ENCODE results near the gene DLG2. TPM values are rescaled to one million over a fixed set of nuclear protein-coding genes. Genes with fewer than 3 reads are reported as not detected.

The DLG2 gene
- total RNA-seq, 1 donor from 2014 or later: 6.1 TPM

DNA sequence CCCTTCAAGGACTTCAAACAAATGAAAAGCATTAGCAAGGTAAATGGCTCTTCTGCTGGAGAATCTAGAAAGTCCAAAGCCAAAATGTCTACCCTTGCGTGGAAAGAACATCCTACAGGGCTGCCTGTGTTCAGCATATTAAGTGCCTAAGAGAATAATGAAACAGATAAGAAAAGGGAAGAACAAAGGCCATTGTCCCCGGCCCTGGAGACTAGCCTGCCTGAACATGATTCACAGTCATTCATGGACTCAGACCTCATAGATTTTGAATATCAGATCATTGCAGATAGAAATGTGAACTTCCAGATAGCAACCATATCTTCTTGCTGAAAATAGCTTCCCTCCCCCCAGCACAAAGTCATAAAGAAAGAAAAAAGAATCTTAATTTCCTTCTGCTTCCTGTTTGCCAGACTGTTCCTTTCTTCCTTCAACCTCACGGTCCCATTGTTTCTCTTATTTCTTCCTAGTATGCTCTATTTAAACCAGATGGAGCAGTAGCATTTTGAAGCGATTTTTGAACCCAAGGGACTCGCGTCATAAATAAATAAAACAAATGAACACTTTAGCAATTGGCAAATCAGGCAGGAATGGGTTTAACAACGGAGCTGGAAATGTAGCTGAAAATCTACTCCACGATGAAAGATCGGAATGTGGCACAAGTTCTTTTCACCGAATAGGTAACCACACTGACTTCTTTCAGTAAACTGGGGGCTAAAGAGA, 1932.8 kb downstream of the DLG2 start:
- intact Hi-C loops (cut with DNase I): no loop called here
- ATAC-seq (ENCODE audit: poor library complexity): no peak
- DNase-seq: no peak

DNA sequence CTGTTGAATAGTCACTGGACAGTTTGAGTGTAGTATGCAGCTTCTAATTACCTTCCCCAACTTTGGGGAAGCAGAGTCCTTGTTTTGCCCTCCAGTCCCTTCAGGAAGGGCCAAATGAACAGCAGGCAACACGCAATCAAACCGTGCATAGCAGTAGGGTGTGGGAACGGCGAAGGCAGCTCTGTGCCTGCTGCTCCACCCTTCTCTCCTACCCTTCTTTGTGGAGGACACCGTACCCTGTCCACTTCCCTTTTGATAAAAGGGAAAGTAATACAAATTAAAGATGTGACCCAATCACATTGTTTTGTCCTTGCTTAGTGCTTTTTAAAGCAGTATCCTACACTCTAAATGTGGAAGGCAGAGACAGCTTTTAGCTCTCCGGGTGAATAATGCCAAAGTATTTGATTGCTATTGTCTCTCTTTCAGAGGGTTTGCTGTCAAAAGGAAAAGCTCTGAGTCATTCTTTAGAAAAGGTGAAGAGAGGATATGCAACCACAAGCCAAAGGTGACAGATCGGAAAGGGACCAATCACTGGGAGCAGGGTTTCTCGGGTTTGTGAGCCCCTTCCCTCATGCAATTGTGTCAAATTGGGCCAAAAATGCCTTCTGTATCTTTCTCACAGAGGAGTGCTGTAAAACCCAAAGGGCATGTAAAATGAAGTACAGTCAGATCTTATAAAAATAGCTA, 1933.7 kb downstream of the DLG2 start:
- ATAC-seq (ENCODE audit: poor library complexity) (no peak), DNase-seq (no peak)

DNA sequence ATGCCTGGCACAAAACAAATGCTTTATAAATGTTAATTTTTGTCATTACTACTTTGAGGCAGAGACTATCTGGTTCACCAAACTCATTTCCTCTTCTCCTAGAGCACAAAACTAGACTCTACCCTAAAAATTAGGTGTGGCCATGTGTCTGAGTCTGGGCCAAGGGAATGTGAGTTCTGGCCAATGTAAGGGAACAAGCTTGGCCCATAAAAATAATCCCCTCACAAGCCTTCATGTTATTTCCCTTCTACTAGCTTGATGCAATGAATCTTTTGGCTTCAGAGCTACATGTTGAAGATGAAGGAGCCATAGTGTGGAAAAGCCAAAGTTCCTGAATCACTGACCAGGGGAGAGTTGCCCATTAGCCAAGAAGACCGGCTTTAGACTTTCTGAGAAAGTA, 1934.5 kb downstream of the DLG2 start:
- ATAC-seq (ENCODE audit: poor library complexity): peak; percentile 18
- intact Hi-C loops (cut with DNase I): no loop called here
- DNase-seq: no peak

More for the DNA sequence above, 1933.7 kb downstream of the DLG2 start:
- intact Hi-C loops (cut with DNase I): no loop called here

DNA sequence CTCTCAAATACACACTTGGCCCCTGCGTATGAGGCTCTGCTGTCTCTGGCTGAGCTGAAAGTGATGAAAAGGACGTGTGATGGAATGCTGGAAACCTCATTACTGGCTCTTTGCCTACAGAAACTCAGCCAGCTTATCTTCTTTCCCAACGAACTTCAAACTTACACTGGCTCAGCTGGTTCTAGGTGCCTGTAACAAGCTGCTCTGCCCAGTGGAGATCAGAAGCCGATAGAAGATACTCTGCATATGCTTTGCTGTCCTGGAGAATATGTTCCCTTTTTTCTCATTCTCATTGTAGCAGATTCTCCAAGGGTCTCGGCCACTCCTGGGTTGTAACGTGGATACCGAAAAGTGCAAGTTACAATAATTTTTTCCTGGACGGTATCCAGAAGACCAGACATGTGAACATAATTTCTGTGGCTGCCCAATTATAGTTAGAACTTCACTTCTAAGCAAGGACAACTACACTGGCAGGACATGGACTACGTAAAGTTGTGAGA, 1935.6 kb downstream of the DLG2 start:
- ATAC-seq (ENCODE audit: poor library complexity) (peak; percentile 97), DNase-seq (peak; percentile 39)
- intact Hi-C loops (cut with DNase I): no loop called here

DNA sequence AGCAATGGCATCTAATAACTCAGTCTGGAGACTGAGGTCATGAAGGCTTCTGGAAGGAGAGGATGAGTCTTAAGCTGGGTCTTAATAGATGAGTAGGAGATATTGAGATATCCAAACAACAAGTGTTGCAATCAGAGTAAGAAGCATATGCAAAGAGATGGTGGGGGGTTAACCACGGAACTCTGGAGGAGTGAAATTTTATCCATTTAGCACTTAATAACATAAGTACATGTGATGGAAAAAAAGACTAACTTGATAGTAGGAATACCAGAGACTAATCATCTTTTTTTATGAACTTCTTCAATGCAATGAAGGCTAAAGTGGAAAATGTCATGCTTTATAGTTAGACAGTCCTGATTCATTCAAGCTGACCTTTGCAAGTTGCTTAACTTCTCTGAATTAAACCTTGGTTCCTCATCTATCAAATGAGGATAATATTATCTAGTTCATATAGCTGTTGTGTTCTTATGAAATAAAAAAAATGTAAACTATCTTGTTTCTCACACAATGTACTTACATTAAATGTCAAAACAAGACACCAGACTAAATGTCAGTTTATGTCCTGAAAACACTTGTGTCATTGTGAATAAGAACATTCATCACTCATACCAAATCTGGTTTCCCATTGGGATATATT, 1937.9 kb downstream of the DLG2 start:
- ATAC-seq (ENCODE audit: poor library complexity) (no peak), DNase-seq (no peak)
- intact Hi-C loops (cut with DNase I): no loop called here

DNA sequence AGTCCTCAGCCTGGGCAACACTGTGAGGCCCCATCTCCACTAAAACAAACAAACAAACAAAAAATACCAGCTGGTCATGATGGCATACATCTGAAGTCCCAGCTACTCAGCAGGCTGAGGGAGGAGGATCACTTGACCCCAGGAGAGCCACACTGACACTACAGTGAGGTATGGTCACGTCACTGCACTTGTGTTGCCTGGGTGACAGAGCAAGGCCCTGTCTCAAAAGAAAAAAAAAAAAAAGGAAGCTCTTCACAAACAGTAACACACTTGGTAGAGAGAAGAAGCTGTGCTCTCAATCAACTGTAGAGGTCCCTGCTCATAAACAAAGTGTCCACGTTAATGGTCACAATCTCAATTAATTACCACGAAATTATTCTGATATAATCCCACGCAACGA, 1939.4 kb downstream of the DLG2 start:
- intact Hi-C loops (cut with DNase I): no loop called here
- DNase-seq (no peak), ATAC-seq (ENCODE audit: poor library complexity) (no peak)

DNA sequence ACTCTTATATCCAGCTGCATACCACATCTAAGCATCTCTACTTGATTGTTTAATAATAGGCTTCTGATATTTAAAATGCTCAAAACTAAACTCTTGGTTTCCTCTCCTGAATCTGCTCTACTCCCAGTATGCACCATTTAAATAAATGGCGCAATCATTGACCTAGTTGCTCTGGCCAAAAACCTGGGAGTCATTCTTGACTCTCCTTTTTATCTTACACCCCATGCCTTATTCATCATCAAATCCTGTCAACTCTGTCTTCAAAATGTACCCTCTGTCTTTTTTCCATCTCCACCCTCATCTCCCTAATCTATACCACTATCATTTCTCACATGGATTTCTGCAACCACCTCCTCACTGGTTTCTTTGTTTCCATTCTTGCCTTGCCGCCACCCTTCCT, 1941.4 kb downstream of the DLG2 start:
- intact Hi-C loops (cut with DNase I): no loop called here
- ATAC-seq (ENCODE audit: poor library complexity): no peak
- no peak for DNase-seq

DNA sequence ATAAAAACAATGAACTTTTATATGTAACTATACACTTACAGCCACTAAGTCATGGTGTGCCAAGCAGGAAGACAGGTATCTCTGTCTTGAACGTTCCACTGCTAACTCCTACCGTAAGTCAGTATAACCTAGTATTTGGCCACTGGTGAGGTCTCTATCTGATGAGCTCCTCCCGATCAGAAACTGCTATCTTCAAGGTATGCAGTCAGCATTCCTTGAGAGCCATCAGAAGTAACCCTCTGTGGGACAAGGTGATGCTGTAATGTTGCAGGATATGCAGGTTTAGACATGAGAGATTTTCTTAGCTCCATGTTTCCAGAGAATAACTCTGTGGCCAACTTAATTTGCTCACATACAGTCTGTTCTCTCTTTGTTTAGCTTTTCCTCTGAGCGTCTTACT, 1943.1 kb downstream of the DLG2 start:
- no peak for DNase-seq
- intact Hi-C loops (cut with DNase I): no loop called here
- no peak for ATAC-seq (ENCODE audit: poor library complexity)

DNA sequence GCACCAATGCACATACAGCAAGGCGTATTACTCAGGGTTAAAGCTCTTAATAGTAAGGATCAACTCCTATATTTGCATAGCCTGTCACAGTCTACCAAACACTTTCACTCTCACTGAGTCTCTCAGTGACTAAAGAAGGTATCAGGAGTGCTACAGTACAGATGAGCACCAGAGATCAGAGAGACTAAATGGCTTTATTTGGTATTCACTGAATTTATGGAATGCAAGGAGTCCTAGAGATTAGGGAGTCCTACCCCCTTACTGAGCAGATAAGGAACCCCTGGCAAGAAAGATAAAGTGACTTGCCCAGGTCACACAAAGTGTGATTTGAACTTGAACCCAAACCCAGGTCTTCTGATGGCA, 1944.6 kb downstream of the DLG2 start:
- ATAC-seq (ENCODE audit: poor library complexity) (no peak), DNase-seq (no peak)
- intact Hi-C loops (cut with DNase I): no loop called here

DNA sequence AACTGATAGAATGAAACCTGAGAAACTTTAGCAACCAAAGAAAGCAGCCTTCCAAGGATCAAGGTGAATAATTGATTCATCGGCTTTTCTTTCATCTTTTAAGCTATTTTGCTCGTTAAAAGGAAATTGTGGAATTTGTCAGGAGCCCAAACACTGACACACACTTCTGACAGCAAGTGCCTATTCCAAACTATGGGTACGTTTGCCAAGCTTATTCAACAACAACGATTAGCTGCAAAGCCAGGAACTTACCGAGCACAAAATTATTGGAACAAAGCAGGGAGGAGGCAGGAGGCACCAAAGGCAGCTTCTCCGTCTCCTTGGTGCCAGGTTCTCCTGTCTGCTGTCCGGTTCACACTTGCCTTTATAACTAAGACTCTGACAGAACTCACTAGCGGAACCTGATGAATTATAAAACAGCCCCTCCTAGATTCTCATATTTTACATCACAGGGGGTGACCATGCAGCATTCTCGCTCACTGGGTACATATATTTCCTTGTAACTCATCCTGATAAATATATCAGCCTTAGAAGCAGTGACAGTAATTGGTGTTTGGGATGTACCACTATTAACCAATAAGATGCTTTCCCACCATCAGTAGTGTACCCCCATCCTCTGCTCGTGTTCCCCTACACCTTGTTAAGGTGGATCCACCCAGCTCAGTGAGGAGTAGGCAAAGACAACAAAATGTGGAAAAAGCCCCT, 1945.1 kb downstream of the DLG2 start:
- intact Hi-C loops (cut with DNase I): no loop called here
- no peak for DNase-seq
- ATAC-seq (ENCODE audit: poor library complexity): no peak

DNA sequence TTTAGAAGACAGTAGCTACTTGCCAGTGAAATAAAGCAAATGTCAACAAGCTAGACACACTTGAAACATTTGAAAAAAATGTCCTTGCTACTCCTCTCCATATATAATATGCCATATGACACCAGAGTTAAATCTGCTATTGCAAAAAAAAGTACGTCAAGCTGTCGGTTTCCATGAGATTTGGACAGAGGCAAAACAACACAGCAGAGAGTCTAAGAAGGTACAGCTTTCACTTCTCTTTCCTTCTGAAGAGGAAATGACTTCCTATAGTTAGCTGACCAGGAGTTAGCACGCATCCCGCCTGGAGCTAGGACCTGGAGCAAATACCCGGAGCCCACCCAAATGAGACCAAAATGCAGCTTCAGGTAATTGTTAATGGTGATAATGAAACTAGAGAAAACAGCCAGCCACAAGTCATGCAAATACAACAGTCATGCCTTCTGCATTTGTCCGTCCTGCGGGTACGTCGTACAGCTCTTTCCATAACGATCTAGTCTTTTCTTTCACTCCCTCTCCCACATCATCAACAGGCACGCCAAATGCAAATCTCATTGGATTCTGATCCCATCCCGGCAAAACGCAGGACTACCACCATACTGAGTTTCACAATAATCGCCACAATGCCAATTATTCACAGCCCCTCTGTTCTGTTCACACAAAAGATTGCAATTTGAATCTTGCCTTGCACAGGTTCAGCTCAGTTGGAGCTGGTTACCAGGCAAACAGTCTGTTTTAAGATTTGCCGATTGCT, 1945.9 kb downstream of the DLG2 start:
- ATAC-seq (ENCODE audit: poor library complexity): no peak
- intact Hi-C loops (cut with DNase I): no loop called here
- DNase-seq: no peak

DNA sequence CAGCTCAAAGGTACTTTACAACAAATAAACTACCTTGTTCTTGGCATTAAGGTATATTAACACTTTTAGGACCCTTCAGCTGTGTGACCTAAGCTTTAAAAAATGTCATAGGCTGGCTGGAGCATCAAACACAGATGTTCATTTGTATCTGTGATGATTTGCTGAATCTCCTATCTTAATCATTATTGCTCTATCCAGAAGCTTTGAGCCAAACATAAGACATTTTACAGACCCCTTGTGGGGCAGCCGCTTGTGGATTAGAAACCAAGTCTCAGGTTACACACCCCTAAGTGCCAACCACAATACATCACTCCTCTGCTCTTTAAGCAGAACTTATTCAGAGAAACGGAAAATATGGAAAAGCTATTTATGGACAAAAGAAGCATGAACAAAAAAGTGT, 1946.8 kb downstream of the DLG2 start:
- intact Hi-C loops (cut with DNase I): no loop called here
- no peak for ATAC-seq (ENCODE audit: poor library complexity)
- no peak for DNase-seq

DNA sequence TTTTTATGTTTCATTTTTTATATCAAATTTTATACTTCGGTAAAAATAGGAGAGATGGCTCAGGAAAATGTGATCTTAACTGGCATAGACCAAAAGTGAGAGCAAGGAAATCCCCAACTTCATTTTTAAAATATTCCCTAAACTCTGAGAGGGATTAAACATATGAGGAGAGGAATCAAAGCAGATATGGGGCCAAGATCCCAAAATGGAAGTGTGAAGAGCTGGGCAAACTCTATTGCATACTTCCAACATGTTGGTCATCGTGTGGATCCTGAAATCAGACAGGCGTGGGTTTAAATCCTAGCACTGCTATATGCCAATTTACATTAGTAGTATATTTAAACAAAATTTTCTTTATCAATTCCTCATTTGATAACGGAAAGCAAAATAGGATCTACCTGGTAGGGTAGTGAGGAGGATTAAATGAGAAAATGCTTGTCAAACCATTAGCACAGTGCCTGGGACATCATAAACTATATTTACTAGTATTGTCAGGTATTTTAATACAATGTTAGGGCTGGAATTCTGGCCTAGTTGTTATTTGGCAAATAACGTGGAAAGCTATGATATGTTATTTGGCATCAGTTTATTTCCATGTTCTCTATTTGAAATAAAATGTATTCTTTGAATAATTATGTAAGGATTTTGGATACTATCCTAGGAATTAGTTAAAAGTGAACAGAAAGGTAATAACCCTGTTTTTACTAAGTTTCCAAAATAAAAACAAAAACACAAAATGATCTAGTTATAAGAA, 1948.1 kb downstream of the DLG2 start:
- no peak for DNase-seq
- intact Hi-C loops (cut with DNase I): no loop called here
- ATAC-seq (ENCODE audit: poor library complexity): no peak

DNA sequence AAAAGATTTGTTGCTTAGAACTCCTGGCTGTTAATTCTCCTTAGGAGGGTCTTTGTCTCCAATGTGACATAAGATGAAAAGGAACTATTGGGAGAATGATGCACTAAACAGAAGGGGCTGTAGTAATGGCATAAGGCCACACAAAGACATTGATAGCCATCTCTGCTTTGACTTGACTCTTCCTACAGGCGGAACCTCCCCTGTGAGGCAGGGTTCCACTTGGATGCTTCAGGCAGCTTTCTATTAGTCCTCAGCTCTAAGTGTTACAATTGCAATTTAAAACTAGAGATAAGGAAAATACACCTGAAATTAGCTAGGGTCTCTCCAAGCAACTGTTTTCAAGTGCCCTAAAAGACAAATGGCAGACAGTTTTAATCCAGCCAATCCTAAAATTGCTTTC, 1949.4 kb downstream of the DLG2 start:
- no peak for ATAC-seq (ENCODE audit: poor library complexity)
- no peak for DNase-seq
- intact Hi-C loops (cut with DNase I): no loop called here

DNA sequence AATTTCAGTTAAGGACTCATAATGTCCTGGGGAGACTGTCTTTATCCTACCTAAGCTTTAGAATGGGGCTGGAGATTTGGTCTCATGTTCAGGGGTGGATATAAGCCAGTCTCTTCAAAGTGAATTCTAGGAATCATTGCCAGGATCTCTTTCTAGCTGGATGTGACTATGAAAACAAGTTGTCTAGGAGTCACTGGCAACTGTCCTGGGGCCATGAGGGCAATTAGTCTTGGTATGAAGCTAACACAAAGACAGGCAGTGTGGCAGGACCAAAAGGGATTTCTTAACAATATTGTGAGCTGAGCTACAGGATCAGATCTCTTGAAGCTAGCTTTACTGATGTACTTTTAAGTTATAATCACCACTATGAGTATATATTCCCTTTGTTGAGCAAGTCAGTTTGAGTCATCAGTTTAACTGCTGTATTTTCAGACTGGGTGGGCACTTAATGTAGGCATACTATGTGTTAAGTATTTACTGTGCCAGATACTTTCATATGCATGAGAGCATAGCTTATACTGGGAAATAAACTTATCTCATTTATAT, 1951.0 kb downstream of the DLG2 start:
- intact Hi-C loops (cut with DNase I): no loop called here
- ATAC-seq (ENCODE audit: poor library complexity): no peak
- DNase-seq: no peak

DNA sequence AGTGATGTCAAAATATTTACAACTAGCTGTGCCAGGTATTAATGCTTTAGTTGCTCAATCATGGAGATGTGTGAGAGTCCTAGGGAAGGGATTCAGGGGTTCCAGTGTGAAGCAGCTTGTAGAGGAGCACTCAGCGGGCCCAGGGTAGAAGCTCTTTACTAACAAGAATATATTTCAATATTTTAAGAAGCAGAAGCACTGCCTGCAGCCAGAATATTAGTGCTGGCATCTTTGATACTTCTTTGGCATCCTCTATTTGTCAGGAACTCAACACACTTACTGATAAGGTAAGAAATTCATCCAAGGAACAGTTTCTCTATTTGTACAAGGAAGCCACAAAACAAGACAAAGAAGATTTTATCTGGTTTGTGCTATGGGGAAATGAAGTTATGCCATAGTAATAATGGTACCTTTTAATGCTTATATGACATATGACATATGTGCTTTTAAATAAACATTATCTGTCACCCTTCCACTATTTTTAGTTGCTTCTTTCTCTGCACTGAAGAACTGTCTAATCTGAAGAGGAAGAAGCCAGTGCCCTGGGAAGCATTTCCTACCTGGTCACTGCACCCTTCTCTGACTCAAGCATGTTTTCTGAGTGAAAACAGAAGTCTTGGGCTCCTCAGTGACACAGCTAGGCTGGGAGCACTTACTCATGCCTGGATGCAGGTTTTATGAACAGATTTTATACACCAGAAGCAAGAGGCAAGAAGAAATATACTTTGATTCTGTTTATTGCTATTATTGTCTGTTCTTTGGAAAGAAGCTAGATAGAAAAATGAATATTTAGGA, 1952.8 kb downstream of the DLG2 start:
- no peak for ATAC-seq (ENCODE audit: poor library complexity)
- DNase-seq: no peak
- intact Hi-C loops (cut with DNase I): no loop called here

DNA sequence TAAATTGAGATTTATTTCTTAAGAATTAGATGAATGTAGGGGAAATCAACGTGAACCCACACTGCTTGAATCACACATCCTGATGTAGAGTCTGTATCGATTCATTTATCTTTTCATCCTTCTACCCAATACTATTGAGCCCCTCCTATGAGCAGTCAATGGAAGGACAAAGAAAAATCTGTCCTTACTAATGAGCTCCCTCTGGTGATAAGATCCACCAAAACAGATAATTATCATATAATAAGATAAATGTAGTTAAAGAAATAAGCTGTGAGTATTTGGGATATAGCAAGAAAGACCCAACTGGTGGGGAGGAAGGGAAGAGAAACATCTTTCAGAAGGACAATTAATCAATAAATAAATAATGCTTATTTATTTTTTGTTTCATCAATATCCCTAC, 1955.9 kb downstream of the DLG2 start:
- DNase-seq: no peak
- no peak for ATAC-seq (ENCODE audit: poor library complexity)
- intact Hi-C loops (cut with DNase I): no loop called here

Data from Right ventricle myocardium superior (tissue), 1 donor.